GM19043 (cell line): ENCODE measurements around the gene SH3BP2.

Experiments
- ATAC-seq: cut with Tn5 transposase; IDR thresholded peaks from one replicate; pipeline ENCODE4 v1.9.1; 2021; ENCODE audit warnings: low read depth; ENCODE audit not compliant: unreplicated experiment

SH3BP2 gene

GRCh38 chr4:2789793-2790582 lies 2.9 kb upstream of the SH3BP2 start:
- no peak for ATAC-seq

- ATAC-seq, result no peak
Measured at GRCh38 chr4:2790583-2791517, 2.0 kb upstream of the SH3BP2 start.

DNA sequence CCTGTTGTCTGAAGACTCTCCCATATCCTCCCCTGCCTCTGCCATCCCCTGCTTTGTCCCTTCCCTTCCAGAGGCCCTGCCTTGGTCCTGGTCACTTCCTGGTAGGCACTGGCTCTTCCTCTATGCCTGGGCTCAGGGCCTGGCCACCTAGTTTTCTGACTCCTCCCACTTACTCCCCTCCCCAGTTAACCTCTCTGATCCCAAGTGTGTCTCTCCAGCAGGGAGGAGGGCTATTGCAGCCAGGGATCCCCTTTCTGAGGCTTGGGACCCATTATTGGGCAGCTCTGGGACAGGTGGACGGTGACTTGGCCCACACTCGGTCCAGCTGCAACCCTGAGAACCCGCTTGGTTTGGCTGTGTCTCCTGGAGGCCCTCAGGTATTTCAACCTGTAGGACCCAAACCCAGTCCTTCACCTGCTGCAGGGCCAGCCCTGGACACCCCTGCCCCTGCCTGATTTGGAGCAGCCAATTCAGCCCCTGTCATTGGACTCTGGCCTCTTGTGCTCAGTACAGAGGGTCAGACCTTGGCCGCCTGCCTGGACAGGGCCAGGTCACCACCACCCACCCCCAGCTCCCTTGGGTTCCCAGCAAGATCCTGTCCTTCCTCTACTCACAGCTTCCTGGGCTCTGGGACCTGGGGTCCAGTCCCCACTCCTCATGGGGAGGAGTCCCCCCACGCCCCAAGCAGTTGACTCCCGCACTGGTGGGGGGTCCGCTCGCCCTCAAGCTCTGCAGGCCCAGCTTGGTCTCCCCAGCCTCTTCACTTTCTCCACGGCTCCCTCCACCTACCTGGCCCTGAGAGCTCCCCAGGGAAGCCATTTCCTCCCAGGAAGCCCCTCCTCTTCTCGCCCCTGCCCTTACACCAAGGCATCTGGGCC lies 1.1 kb upstream of the SH3BP2 start:
- no peak for ATAC-seq

GRCh38 chr4:2792396-2792710 lies 532 bp upstream of the SH3BP2 start:
- ATAC-seq, result no peak

DNA sequence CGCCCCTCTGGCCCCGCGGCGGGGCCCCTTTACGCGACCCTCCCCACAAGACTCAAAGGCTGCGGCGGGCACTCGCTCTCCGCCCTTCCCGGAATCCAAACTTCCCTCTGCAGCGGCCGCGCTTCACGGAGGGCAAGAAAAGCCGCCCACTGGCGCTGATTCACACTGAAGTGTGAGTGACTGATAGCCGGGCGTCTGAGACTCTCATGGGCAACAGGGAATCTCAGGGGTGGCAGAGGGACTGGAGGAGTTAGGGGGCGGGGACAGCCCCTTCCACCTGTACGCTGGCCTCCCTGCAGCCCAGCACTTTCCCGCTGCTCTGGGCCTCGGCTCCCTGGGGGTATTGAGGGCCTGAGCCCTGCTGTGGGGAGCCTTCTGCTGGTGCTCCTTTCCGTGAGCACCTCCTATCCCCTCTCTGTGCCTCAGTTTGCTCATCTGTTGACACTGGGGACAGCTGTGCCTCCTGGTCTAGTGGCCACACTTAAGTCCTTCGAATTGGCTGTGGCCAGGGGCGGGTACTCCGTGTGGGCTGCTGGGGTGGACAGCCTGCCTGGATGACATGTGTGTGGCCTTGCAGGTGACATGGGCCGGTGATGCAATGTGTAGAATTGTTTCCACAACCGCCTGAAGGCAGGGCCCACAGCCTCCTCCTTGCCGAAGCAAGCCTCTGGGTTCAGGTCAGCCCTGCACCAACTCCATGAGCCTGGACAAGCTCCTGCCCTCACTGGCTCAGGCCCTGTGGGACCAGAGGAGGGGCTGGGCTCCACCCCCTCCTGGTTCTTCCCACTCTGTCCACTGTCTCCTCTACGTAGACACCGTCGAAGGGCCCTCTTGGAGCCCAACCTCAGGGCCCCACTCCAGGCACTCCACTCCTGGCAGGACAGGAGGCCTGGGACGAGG lies 951 bp downstream of the SH3BP2 start:
- no peak for ATAC-seq

DNA sequence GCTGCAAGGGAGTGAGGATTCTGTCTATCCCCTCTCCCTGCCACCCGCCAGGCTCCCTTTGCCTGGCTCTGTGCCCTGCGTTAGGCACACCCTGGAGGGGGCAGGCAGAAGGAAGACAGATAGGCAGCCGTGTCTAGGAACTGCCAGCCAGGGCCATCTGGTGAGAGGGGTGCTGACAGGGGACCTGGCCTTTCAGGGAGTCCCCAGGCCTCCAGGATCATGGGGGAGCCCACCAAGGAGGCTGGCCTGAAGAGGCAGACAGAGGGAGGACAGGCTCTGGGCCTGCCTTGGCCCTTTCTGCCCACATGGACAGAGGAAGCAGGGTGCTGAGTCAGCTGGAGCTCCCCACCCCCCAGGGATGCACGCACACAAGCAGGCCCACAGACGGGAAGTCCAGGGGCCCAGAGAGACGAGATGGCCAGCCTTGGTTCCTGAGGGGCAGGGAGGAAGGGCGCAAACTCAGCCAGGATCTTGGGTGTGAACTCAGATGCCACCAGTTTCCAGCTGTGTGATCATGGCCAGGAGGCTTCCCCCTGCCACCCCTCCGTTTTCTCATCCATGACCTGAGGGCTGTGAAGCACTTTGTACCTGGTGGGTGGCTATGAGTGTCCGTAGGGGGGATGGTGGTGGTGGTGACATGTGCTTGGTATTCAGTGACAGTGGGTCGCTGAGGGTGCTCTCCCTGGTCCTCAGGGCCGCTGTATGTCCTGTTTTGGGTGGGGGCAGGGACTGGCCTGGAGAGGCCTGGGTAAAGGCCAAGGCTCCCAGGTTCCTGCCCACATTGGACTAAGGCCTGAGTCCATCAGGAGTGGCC lies 1.8 kb downstream of the SH3BP2 start:
- ATAC-seq, result no peak

DNA sequence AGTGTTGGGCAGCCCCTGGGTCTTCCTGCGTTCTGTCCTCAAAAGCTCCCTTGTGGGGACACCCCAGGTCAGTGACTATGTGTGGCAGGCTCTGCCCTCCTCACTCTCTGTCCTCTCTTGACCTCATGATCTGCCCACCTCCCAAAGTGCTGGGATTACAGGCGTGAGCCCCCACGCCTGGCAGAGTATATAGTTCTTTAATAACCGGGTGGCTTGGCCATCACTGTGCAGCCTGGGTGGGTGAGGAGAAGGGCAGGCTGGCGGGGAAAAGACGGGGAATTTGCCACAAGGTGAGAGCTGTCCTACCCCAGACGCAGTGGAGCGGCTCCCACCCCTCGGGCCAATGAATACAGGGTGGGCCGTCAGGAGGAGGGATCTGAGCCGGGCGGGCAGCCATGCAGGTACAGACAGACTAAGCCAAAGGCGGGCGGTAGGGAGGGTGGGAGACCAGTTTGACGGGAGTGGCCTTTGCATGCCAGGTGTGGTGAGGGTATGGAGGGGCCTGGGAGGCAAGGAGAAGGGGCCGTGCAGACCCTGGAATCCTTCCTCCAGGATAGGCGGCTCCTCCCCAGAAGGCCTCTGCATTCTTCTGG lies 2.5 kb downstream of the SH3BP2 start:
- ATAC-seq, result no peak

- no peak for ATAC-seq
Measured at GRCh38 chr4:2795893-2796848, 3.3 kb downstream of the SH3BP2 start.

- no peak for ATAC-seq
Measured at GRCh38 chr4:2796849-2797544, 4.1 kb downstream of the SH3BP2 start.

- ATAC-seq, result no peak
Measured at GRCh38 chr4:2797545-2798305, 4.8 kb downstream of the SH3BP2 start.

DNA sequence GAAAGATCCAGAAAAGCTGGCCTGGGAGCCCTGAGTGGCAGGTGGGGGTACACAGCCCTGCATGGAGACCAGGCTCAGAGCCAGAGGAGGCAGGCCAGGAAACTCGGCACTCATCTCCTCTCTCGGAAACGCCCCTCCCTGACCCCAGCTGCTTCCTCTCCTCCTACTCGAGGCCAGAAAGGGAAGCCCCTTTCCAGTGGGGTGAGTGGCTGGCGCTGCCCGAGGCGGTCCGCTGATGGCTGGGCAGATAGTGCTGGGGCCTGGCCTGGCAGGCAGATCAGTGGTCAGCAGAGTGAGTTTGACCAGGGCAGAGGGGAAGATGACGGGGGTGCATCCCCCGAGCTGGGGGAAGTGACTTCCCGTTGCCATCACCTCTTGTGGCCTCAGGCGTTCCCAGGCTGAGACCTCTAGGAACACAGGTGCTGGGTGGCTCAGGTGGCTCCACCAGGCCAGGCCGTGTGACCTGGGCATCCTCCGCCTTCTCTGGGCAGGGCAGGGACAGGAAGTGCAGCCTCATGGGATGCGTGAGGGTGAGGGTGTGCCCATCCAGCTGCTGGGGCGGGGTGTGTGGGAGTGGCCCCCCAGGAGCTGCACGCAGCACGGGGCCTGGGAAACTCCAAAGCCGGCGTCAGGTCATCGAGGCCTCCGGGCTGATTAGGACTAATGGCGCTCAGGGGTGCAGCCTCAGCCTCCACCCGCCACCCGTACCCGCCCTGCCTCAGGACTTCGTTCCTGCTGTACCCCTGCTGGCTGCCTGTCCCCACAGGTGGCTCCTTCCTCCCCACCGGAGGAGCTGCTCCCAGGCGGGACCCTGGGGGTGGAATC lies 5.7 kb downstream of the SH3BP2 start:
- ATAC-seq, result peak; percentile 64

DNA sequence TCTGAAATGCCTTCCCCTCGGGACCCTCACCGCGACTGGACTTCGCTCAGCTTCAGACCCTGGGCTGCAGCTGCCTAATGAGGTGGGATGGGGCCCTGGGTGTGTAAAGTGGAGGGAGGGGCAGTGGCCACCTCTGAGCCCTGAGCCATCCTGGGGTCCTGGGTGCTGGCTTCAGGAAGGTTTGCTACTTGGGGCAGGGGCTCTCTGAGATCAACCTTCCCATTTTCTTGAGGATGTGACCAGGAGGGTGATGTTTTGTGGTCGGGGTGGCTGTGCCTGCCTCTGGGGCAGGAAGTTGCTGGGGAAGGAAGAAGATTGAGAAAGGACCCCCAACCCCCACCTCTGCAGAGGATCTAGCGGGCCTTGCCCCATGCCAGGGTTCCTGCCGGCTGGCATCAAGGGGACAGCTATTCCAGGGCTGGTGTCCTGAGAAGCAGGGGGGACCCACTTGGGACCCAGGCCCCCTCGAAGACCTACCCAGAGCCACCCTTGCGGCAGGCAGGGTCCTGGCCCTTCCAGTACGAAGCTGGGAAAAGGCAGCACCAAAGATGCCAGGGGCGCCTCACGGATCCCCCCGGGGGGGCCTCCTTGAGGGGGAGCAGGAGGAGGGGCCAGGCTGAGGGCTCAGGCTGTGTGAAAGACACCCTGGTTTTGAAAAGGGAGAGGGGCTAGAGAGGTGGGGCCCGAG lies 6.5 kb downstream of the SH3BP2 start:
- ATAC-seq, result no peak

DNA sequence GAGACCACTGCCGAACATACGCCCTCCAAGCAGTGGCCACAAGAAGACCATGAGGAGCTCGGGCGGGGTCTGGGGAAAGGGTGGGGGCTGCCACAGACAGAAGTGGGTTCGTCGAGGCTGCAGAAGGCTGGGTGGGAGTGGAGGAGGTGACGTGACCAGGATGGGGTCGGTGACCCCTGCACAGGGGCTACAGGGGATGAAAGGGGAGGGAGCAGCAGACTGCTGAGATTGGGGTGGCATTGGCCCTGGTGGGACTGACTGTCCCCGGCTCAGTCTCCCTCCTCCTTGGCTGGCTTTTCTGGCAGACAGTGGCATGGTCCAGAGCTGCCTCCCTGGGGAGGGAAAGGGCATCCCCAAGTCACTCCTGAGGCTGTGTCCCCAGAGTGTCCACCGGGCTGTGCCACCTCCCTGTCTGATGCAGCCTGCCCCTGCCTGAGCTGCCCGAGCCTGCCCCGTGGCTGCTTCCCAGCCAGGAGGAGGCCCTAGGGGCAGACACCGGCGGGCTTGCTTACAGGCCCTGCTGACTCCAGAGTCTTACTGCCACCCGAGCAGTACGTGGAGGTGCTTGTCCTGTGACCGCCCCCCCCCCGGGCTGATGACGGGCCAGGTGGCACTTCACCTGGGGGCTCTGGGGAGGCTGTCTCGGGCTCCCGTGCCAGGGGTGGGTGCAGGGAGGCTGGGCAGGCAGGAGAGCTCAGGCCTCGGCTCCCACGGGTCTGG lies 7.2 kb downstream of the SH3BP2 start:
- ATAC-seq, result no peak
